B cell (primary cell): ENCODE results near the gene TBC1D9B. TPM values are rescaled to one million over a fixed set of nuclear protein-coding genes. Genes with fewer than 3 reads are reported as not detected.

Experiments
- ATAC-seq: fragments of 200-7000 bp; cut with Tn5 transposase; one replicate; pipeline ENCODE4 v1.10.0; 2021; ENCODE audit warnings: low read depth, mild to moderate bottlenecking, moderate number of reproducible peaks, moderate library complexity
- CTCF ChIA-PET: fragments of 350-600 bp; sonication (Branson Sonifier 250); formaldehyde crosslinking; loops from one replicate; lab custom pipeline; 2021; ENCODE audit warnings: antibody characterized with exemption, inconsistent platforms; lab: Charles Lee
- POLR2A ChIA-PET: fragments of 350-600 bp; sonication (Branson Sonifier 250); formaldehyde crosslinking; loops from one replicate; lab custom pipeline; 2021; ENCODE audit warnings: antibody characterized with exemption; lab: Charles Lee
- DNase-seq: peaks from one replicate; pipeline ENCODE4 v3.0.0; 2013
- H2AFZ ChIP-seq: 2 replicates; pipeline ENCODE4 v1.6.1; 2012; ENCODE audit warnings: mild to moderate bottlenecking, low read depth, low read length; ENCODE audit not compliant: insufficient read depth, poor library complexity, severe bottlenecking
- H3K27ac ChIP-seq, 2 donors: 1 replicate in 1 of 2; 2 replicates in 1 of 2; pipeline ENCODE4 v1.5.1; 2012 to 2013; ENCODE audit warnings: low read length in 2 of 2, mild to moderate bottlenecking in 2 of 2, moderate library complexity in 1 of 2
- H3K27me3 ChIP-seq, 4 experiments: fragments of 200-600 bp in 1 of 4; sonication (generic) in 1 of 4; replicated peaks in 1 of 4; 1 replicate in 2 of 4; 2 replicates in 2 of 4; pipeline versions ENCODE4 v1.6.1 to v1.7.0; 2013 to 2016; ENCODE audit warnings: low read length in 3 of 4, mild to moderate bottlenecking in 2 of 4, mixed read lengths in 1 of 4, moderate library complexity in 1 of 4; ENCODE audit not compliant: insufficient read depth in 4 of 4, control insufficient read depth in 3 of 4; ENCODE audit errors: control extremely low read depth in 1 of 4
- H3K36me3 ChIP-seq, 2 experiments: replicated peaks in 1 of 2; 1 replicate in 1 of 2; 2 replicates in 1 of 2; pipeline versions ENCODE4 v1.6.1 to v1.7.1; 2013; ENCODE audit warnings: low read length in 1 of 2; ENCODE audit not compliant: insufficient read depth in 2 of 2, control insufficient read depth in 1 of 2; ENCODE audit errors: control extremely low read depth in 1 of 2, extremely low read depth in 1 of 2
- H3K4me1 ChIP-seq, 2 donors: fragments of 200-600 bp in 1 of 2; sonication (generic) in 1 of 2; 1 replicate in 1 of 2; 2 replicates in 1 of 2; pipeline versions ENCODE4 v1.5.1 to v1.6.1; 2013 to 2017; ENCODE audit warnings: low read length in 2 of 2; ENCODE audit not compliant: control insufficient read depth in 2 of 2, insufficient read depth in 2 of 2
- H3K4me2 ChIP-seq: replicated peaks from 2 replicates; pipeline ENCODE3; 2012; ENCODE audit warnings: mild to moderate bottlenecking, low read depth, low read length; ENCODE audit not compliant: poor library complexity, severe bottlenecking
- H3K4me3 ChIP-seq, 5 experiments: fragments of 200-600 bp in 1 of 5; sonication (generic) in 1 of 5; 1 replicate in 3 of 5; 2 replicates in 2 of 5; pipeline versions ENCODE4 v1.5.1 to v1.7.0; 2011 to 2016; ENCODE audit warnings: low read length in 4 of 5, mild to moderate bottlenecking in 4 of 5, low read depth in 2 of 5, control low read depth in 1 of 5, moderate library complexity in 1 of 5; ENCODE audit not compliant: insufficient read depth in 1 of 5; ENCODE audit errors: control extremely low read depth in 1 of 5, extremely low read depth in 1 of 5
- H3K79me2 ChIP-seq: fragments of 200-600 bp; sonication (generic); one replicate; pipeline ENCODE4 v1.6.0; 2016; ENCODE audit warnings: low read length; ENCODE audit not compliant: control insufficient read depth, insufficient read depth
- H3K9ac ChIP-seq: fragments of 200-600 bp; sonication (generic); 2 replicates; pipeline ENCODE4 v1.6.1; 2017; ENCODE audit warnings: mild to moderate bottlenecking, low read length, moderate library complexity
- H3K9me3 ChIP-seq, 3 donors: one replicate each; pipeline versions ENCODE4 v1.6.1 to v1.7.1; 2013; ENCODE audit warnings: low read length in 2 of 3; ENCODE audit not compliant: control insufficient read depth in 2 of 3, insufficient read depth in 1 of 3; ENCODE audit errors: control extremely low read depth in 1 of 3
- H4K20me1 ChIP-seq: 2 replicates; pipeline ENCODE4 v1.6.0; 2012; ENCODE audit warnings: mild to moderate bottlenecking, low read length; ENCODE audit not compliant: insufficient read depth, control insufficient read depth, poor library complexity, severe bottlenecking
- H3K27ac Mint-ChIP-seq: one replicate; pipeline ENCODE4 v1.8.0; 2021; ENCODE audit warnings: mixed read lengths
- H3K27me3 Mint-ChIP-seq: one replicate; pipeline ENCODE4 v1.8.0; 2021; ENCODE audit warnings: mixed read lengths
- H3K4me1 Mint-ChIP-seq: one replicate; pipeline ENCODE4 v1.8.0; 2021; ENCODE audit warnings: mixed read lengths
- H3K4me3 Mint-ChIP-seq: one replicate; pipeline ENCODE4 v1.8.0; 2021; ENCODE audit warnings: mixed read lengths
- H3K9me3 Mint-ChIP-seq: one replicate; pipeline ENCODE4 v1.8.0; 2022; ENCODE audit warnings: mixed read lengths; ENCODE audit not compliant: insufficient read depth
- EZH2 ChIP-seq: IDR thresholded peaks from 2 replicates; pipeline ENCODE4 v1.6.1; 2012; ENCODE audit warnings: borderline replicate concordance, low read depth, mild to moderate bottlenecking, moderate library complexity, low read length; ENCODE audit not compliant: insufficient read depth, poor library complexity, severe bottlenecking
- WGBS: methylation state at CpG from one replicate; pipeline ENCODE4 v1.1.5; 2013; ENCODE audit warnings: missing lambda C conversion rate; ENCODE audit not compliant: insufficient coverage; 5-methylcytosine and 5-hydroxymethylcytosine counted together
- intact Hi-C: fragments of 100-400 bp; cut with micrococcal nuclease; formaldehyde crosslinking; loops from one replicate; pipeline ENCODE4 v1.10.0; 2022
- polyA plus RNA-seq: library from polyadenylated mRNA; depleted of rRNA; stranded (reverse); fragments of >200 nt; gene quantifications from 2 replicates; pipeline ENCODE4 v1.2.3, GENCODE V29; 2012
- total RNA-seq, 2 donors: library from RNA; stranded (reverse); fragments of 120-200 nt in 1 of 2; gene quantifications; 1 replicate in 1 of 2; 2 replicates in 1 of 2; pipeline versions ENCODE4 v1.2.3 to v1.2.4, GENCODE V29; 2013 to 2022
- TF ChIP-seq, protein P1 (sequence below): fragments of 200-600 bp; IDR thresholded peaks from one replicate; pipeline ENCODE4 v1.8.0; 2022; ENCODE audit warnings: antibody characterized with exemption, mild to moderate bottlenecking

TBC1D9B gene
- total and polyA plus RNA-seq, 2 donors (not counting 1 experiment from before 2014, with no cell fraction given): 143 to 144 TPM

DNA sequence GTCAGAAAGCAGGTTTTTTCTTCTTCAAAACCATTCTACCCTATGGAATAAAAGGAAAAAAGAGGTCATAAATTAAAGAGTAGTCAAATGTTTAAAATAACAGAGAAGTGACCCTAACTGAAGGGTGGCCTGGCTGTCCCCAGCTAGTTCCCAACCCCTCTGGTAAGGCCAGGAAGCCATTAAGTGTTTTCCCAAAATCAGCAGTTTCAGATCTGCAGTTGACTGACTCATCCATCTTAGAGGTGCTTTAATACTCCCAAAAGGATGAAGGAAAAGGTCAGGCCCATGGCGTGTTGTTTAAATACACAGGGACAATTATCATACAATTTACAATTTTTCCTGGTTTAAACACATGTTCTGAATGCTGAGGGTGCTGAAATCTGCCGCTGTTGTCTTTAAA lies 47.9 kb upstream of the TBC1D9B start:
- no peaks in the 10 kb centered on the region for H3K4me1 ChIP-seq
- H2AFZ ChIP-seq: no peak overlapping the region
- POLR2A ChIA-PET: no interaction called here
- Mint-ChIP-seq H3K27ac (no peak overlapping the region), H3K4me1 (no peaks in the 10 kb centered on the region), H3K27me3 (no peaks in the 10 kb centered on the region), H3K4me3 (no peak overlapping the region), H3K9me3 (no peaks in the 10 kb centered on the region)
- WGBS: no CpG with 5 or more reads among the region's 2 CpGs
- no peaks in the 10 kb centered on the region for H3K9me3 ChIP-seq
- H3K27ac ChIP-seq: no peak overlapping the region
- no peaks in the 10 kb centered on the region for H3K27me3 ChIP-seq
- no peak overlapping the region for H3K4me3 ChIP-seq
- ATAC-seq: no peak
- H3K36me3 ChIP-seq: no peaks in the 10 kb centered on the region
- intact Hi-C loops: no loop called here
- TF ChIP-seq, protein P1, sequence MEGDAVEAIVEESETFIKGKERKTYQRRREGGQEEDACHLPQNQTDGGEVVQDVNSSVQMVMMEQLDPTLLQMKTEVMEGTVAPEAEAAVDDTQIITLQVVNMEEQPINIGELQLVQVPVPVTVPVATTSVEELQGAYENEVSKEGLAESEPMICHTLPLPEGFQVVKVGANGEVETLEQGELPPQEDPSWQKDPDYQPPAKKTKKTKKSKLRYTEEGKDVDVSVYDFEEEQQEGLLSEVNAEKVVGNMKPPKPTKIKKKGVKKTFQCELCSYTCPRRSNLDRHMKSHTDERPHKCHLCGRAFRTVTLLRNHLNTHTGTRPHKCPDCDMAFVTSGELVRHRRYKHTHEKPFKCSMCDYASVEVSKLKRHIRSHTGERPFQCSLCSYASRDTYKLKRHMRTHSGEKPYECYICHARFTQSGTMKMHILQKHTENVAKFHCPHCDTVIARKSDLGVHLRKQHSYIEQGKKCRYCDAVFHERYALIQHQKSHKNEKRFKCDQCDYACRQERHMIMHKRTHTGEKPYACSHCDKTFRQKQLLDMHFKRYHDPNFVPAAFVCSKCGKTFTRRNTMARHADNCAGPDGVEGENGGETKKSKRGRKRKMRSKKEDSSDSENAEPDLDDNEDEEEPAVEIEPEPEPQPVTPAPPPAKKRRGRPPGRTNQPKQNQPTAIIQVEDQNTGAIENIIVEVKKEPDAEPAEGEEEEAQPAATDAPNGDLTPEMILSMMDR: no peak
- no peak for TF ChIP-seq EZH2
- H3K4me2 ChIP-seq: no peak overlapping the region
- no peak overlapping the region for H3K9ac ChIP-seq
- CTCF ChIA-PET: interaction anchor here (1.7 kb wide), 1 partner anchor 19 kb away, joined by 6 read pairs; no protein-coding TSS in a partner anchor
- no peak for DNase-seq
- no peaks in the 10 kb centered on the region for H4K20me1 ChIP-seq
- no peaks in the 10 kb centered on the region for H3K79me2 ChIP-seq

DNA sequence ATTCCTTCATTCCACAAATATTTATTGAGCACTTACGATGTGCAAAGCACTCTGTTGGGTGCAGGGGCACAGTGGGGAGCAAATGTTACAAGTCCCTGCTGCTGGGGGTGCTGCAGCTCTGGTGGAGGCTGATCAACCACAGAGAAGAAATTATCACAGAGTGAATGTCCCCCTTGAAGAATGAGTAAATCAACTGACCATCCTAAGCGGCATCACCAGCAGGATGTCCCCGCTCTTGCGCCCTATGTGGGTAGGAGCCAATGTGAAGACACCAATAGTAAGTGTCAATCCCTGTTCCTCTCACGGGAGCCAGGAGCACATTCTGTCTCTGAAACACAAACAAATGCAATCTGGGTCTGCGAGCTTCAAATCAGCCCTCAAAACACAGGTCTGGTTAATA lies 47.4 kb upstream of the TBC1D9B start:
- WGBS: 95% methylated on average over 4 of the region's 6 CpGs
- CTCF ChIA-PET: interaction anchor here (0.6 kb wide), 1 partner anchor 47 kb away, joined by 3 read pairs; no protein-coding TSS in a partner anchor

More for the DNA sequence above, 47.4 kb upstream of the TBC1D9B start:
- no peak overlapping the region for H3K9ac ChIP-seq
- POLR2A ChIA-PET: no interaction called here
- no peak overlapping the region for H3K4me2 ChIP-seq
- no peak overlapping the region for H3K27ac Mint-ChIP-seq
- no peaks in the 10 kb centered on the region for H3K79me2 ChIP-seq
- no peaks in the 10 kb centered on the region for H4K20me1 ChIP-seq
- intact Hi-C loops: no loop called here
- DNase-seq (no peak), ATAC-seq (no peak)
- no peak overlapping the region for H3K27ac ChIP-seq
- H3K27me3 Mint-ChIP-seq: no peaks in the 10 kb centered on the region
- H3K9me3 Mint-ChIP-seq: no peaks in the 10 kb centered on the region
- no peaks in the 10 kb centered on the region for H3K4me1 Mint-ChIP-seq
- H2AFZ ChIP-seq: no peak overlapping the region
- no peaks in the 10 kb centered on the region for H3K36me3 ChIP-seq
- H3K4me3 ChIP-seq: no peak overlapping the region
- TF ChIP-seq EZH2: no peak
- TF ChIP-seq, protein P1: no peak
- no peaks in the 10 kb centered on the region for H3K4me1 ChIP-seq
- H3K4me3 Mint-ChIP-seq: no peak overlapping the region
- no peaks in the 10 kb centered on the region for H3K27me3 ChIP-seq
- no peaks in the 10 kb centered on the region for H3K9me3 ChIP-seq
